BJ (cell line): ENCODE measurements around the gene MB21D2. TPM values are rescaled to one million over a fixed set of nuclear protein-coding genes. Genes with fewer than 3 reads are reported as not detected.

Experiments
- CTCF ChIA-PET: fragments of 350-600 bp; formaldehyde crosslinking; extraction: SDS; loops from one replicate; lab custom pipeline; 2021; ENCODE audit warnings: antibody characterized with exemption, inconsistent platforms; lab: Yijun Ruan, JAX
- POLR2A ChIA-PET: fragments of 300-600 bp; sonication (Branson Sonifier 250); formaldehyde crosslinking; extraction: SDS; loops from one replicate; lab custom pipeline; 2021; ENCODE audit warnings: antibody characterized with exemption; lab: Charles Lee
- DNase-seq: peaks from one replicate; pipeline ENCODE4 v3.0.0-alpha.2; 2011; ENCODE audit warnings: low read depth
- H3K27me3 ChIP-seq: 2 replicates; pipeline ENCODE4 v1.6.0; 2011; ENCODE audit warnings: low read length; ENCODE audit not compliant: control insufficient read depth, insufficient read depth
- H3K36me3 ChIP-seq: 2 replicates; pipeline ENCODE4 v1.5.1; 2011; ENCODE audit warnings: low read length; ENCODE audit not compliant: control insufficient read depth, insufficient read depth
- H3K4me3 ChIP-seq: 2 replicates; pipeline ENCODE4 v1.5.1; 2011; ENCODE audit warnings: low read depth, mild to moderate bottlenecking, control low read depth, low read length
- CTCF ChIP-seq: IDR thresholded peaks from 2 replicates; pipeline ENCODE4 v1.5.1; 2011; ENCODE audit warnings: low read depth, mild to moderate bottlenecking, control low read depth, inconsistent platforms, low read length, moderate library complexity; ENCODE audit not compliant: insufficient read depth
- polyA plus RNA-seq: library from polyadenylated mRNA; depleted of rRNA; stranded (reverse); fragments of >200 nt; gene quantifications from 2 replicates; pipeline ENCODE4 v1.2.3, GENCODE V29; 2011

Gene MB21D2
- polyA plus RNA-seq, 1 experiment: 12.3 TPM

GRCh38 chr3:192930577-192930976 is 12.9 kb upstream of the MB21D2 start:
- TF ChIP-seq CTCF: no peak
- no peak for DNase-seq
- Histone ChIP-seq H3K27me3 (no peaks in the 10 kb centered on the region), H3K36me3 (no peaks in the 10 kb centered on the region), H3K4me3 (no peak overlapping the region)
- ChIA-PET CTCF (interaction anchor here (1.1 kb wide), 1 partner anchor 13 kb away, joined by 5 read pairs; the partner anchor contains the start of gene MB21D2), POLR2A (no interaction called here)

GRCh38 chr3:192929755-192930547 is 12.3 kb upstream of the MB21D2 start:
- H3K27me3 ChIP-seq: no peaks in the 10 kb centered on the region
- CTCF ChIA-PET: interaction anchor here (1.1 kb wide), 1 partner anchor 12 kb away, joined by 5 read pairs; the partner anchor contains the start of gene MB21D2
- no peaks in the 10 kb centered on the region for H3K36me3 ChIP-seq
- no peak for TF ChIP-seq CTCF
- POLR2A ChIA-PET: interaction anchor here (1.4 kb wide), 1 partner anchor 42 kb away, joined by 5 read pairs; no protein-coding TSS in a partner anchor
- H3K4me3 ChIP-seq: no peak overlapping the region
- no peak for DNase-seq

- POLR2A ChIA-PET: interaction anchor here (1.4 kb wide), 1 partner anchor 41 kb away, joined by 5 read pairs; no protein-coding TSS in a partner anchor
- no peak for TF ChIP-seq CTCF
- Histone ChIP-seq H3K36me3 (no peaks in the 10 kb centered on the region), H3K4me3 (no peak overlapping the region), H3K27me3 (no peaks in the 10 kb centered on the region)
- CTCF ChIA-PET: no interaction called here
- no peak for DNase-seq
Observed at GRCh38 chr3:192929146-192929545, 11.5 kb upstream of the MB21D2 start.

GRCh38 chr3:192928720-192929119 is 11.1 kb upstream of the MB21D2 start:
- ChIA-PET CTCF (no interaction called here), POLR2A (interaction anchor here (1.4 kb wide), 1 partner anchor 40 kb away, joined by 5 read pairs; no protein-coding TSS in a partner anchor)
- TF ChIP-seq CTCF: no peak
- Histone ChIP-seq H3K4me3 (no peak overlapping the region), H3K27me3 (no peaks in the 10 kb centered on the region), H3K36me3 (no peaks in the 10 kb centered on the region)
- no peak for DNase-seq

GRCh38 chr3:192928016-192928415 is 10.4 kb upstream of the MB21D2 start:
- POLR2A ChIA-PET: no interaction called here
- DNase-seq: no peak
- CTCF ChIA-PET: no interaction called here
- TF ChIP-seq CTCF: no peak
- Histone ChIP-seq H3K27me3 (no peaks in the 10 kb centered on the region), H3K4me3 (no peak overlapping the region), H3K36me3 (no peaks in the 10 kb centered on the region)
